GM23338 (cell line): ENCODE data around the gene PRCD. TPM values are rescaled to one million over a fixed set of nuclear protein-coding genes. Genes with fewer than 3 reads are reported as not detected.
A peak's percentile ranks its signal among the peaks of the same experiment; 100 is the strongest.

Experiments used
- ATAC-seq: fragments of 200-7000 bp; cut with Tn5 transposase; 3 replicates; pipeline ENCODE4 v1.9.1; 2020
- DNase-seq: peaks from one replicate; pipeline ENCODE4 v3.0.0-alpha.2; 2015; ENCODE audit warnings: low spot score
- H2AFZ ChIP-seq: fragments of 200-600 bp; sonication (generic); 2 replicates; pipeline ENCODE4 v1.8.0; 2016; ENCODE audit warnings: antibody characterized with exemption, mild to moderate bottlenecking, moderate library complexity
- H3F3A ChIP-seq: fragments of 200-600 bp; sonication (generic); replicated peaks from 2 replicates; pipeline ENCODE4 v1.8.0; 2017; ENCODE audit warnings: antibody characterized with exemption, mixed run types, low read depth
- H3K27ac ChIP-seq: fragments of 200-600 bp; sonication (generic); 2 replicates; pipeline ENCODE4 v1.6.1; 2016; ENCODE audit warnings: low read depth
- H3K27me3 ChIP-seq: fragments of 200-600 bp; sonication (generic); 2 replicates; pipeline ENCODE4 v1.8.0; 2016; ENCODE audit warnings: mild to moderate bottlenecking, mixed run types, moderate library complexity; ENCODE audit not compliant: insufficient read depth
- H3K36me3 ChIP-seq: fragments of 200-600 bp; sonication (generic); 2 replicates; pipeline ENCODE4 v1.8.0; 2016; ENCODE audit warnings: mild to moderate bottlenecking; ENCODE audit not compliant: insufficient read depth
- H3K4me1 ChIP-seq: fragments of 200-600 bp; sonication (generic); 2 replicates; pipeline ENCODE4 v1.8.0; 2016; ENCODE audit warnings: mild to moderate bottlenecking, moderate library complexity; ENCODE audit not compliant: insufficient read depth
- H3K4me2 ChIP-seq: fragments of 200-600 bp; sonication (generic); 2 replicates; pipeline ENCODE4 v1.7.1; 2017; ENCODE audit warnings: mixed run types
- H3K4me3 ChIP-seq: fragments of 200-600 bp; sonication (generic); 2 replicates; pipeline ENCODE4 v1.6.1; 2016; ENCODE audit warnings: mixed run types
- H3K79me2 ChIP-seq: fragments of 200-600 bp; sonication (generic); replicated peaks from 2 replicates; pipeline ENCODE4 v1.8.0; 2017; ENCODE audit warnings: mild to moderate bottlenecking; ENCODE audit not compliant: insufficient read depth
- H3K9me2 ChIP-seq: fragments of 200-600 bp; sonication (generic); 2 replicates; pipeline ENCODE4 v1.8.0; 2017; ENCODE audit not compliant: insufficient read depth
- H4K20me1 ChIP-seq: fragments of 200-600 bp; sonication (generic); replicated peaks from 2 replicates; pipeline ENCODE4 v1.8.0; 2017; ENCODE audit warnings: mild to moderate bottlenecking; ENCODE audit not compliant: insufficient read depth
- H3K27ac Mint-ChIP-seq: 2 replicates; pipeline ENCODE4 v1.8.0; 2020; ENCODE audit warnings: inconsistent platforms, mild to moderate bottlenecking, moderate library complexity, mixed read lengths
- H3K27me3 Mint-ChIP-seq: 3 replicates; pipeline ENCODE4 v1.8.0; 2022; ENCODE audit warnings: low read depth, mild to moderate bottlenecking, moderate library complexity, mixed read lengths, inconsistent platforms; ENCODE audit not compliant: insufficient read depth, poor library complexity
- H3K36me3 Mint-ChIP-seq: 3 replicates; pipeline ENCODE4 v1.8.0; 2021; ENCODE audit warnings: low read depth, mild to moderate bottlenecking, inconsistent platforms, moderate library complexity, mixed read lengths
- H3K4me1 Mint-ChIP-seq: 3 replicates; pipeline ENCODE4 v1.8.0; 2020; ENCODE audit warnings: mild to moderate bottlenecking, inconsistent platforms, mixed read lengths
- H3K4me3 Mint-ChIP-seq: 3 replicates; pipeline ENCODE4 v1.8.0; 2021; ENCODE audit warnings: moderate library complexity, mild to moderate bottlenecking, inconsistent platforms, mixed read lengths
- H3K9me3 Mint-ChIP-seq: 3 replicates; pipeline ENCODE4 v1.8.0; 2020; ENCODE audit warnings: moderate library complexity, mild to moderate bottlenecking, inconsistent platforms, mixed read lengths
- CTCF ChIP-seq, 2 experiments: fragments of 200-600 bp in 1 of 2; sonication (generic) in 1 of 2; conservative IDR thresholded peaks; 2 replicates each; pipeline versions ENCODE4 v1.5.1 to v1.6.1; 2016 to 2017; ENCODE audit warnings: antibody characterized with exemption in 2 of 2, low read depth in 2 of 2, mild to moderate bottlenecking in 2 of 2, moderate library complexity in 1 of 2
- EZH2 ChIP-seq: fragments of 200-600 bp; sonication (generic); IDR thresholded peaks from one replicate; pipeline ENCODE4 v1.8.0; 2017; ENCODE audit warnings: antibody characterized with exemption, mild to moderate bottlenecking, low read depth; ENCODE audit not compliant: unreplicated experiment
- EZH2phosphoT487 ChIP-seq: fragments of 200-600 bp; sonication (generic); IDR thresholded peaks from one replicate; pipeline ENCODE4 v1.8.1; 2018; ENCODE audit warnings: antibody characterized with exemption; ENCODE audit not compliant: unreplicated experiment
- POLR2AphosphoS5 ChIP-seq: IDR thresholded peaks from 2 replicates; pipeline ENCODE4 v1.6.1; 2016; ENCODE audit warnings: antibody characterized with exemption, low read depth
- STAT1 ChIP-seq: IDR thresholded peaks from one replicate; pipeline ENCODE4 v1.6.1; 2016; ENCODE audit warnings: antibody characterized with exemption; ENCODE audit not compliant: unreplicated experiment
- ZNF114 ChIP-seq: fragments of 250-450 bp; sonication (Bioruptor Pico); IDR thresholded peaks from 2 replicates; pipeline ENCODE4 v1.5.0; 2020; ENCODE audit warnings: mild to moderate bottlenecking, moderate library complexity
- ZNF331 ChIP-seq: fragments of 250-450 bp; sonication (Bioruptor Pico); IDR thresholded peaks from 2 replicates; pipeline ENCODE4 v1.5.0; 2020; ENCODE audit warnings: low read depth, mild to moderate bottlenecking, moderate library complexity
- ZNF462 ChIP-seq: fragments of 250-450 bp; sonication (Bioruptor Pico); IDR thresholded peaks from 2 replicates; pipeline ENCODE4 v1.5.0; 2020; ENCODE audit warnings: mild to moderate bottlenecking, moderate library complexity
- long read RNA-seq: library from polyadenylated mRNA; unstranded; transcript quantifications from one replicate; pipeline ENCODE4 v2.0.0, GENCODE V29; 2020; ENCODE audit not compliant: unreplicated experiment
- polyA plus RNA-seq: library from polyadenylated mRNA; unstranded; fragments of >200 nt; fragmentation: Nextera tagmentation; extraction: Ambion mirVana; gene quantifications from 2 replicates; pipeline ENCODE4 v1.2.1, GENCODE V29; 2016
- total RNA-seq: library from RNA; depleted of rRNA; stranded (reverse); fragments of >200 nt; shearing (Covaris generic); gene quantifications from 2 replicates; pipeline ENCODE4 v1.2.3, GENCODE V29; 2014; rRNA removed

Gene PRCD
- total RNA-seq: 0.38 and 0.50 TPM in 2 replicates
- 1.6 and 2.5 TPM in 2 replicates for polyA plus RNA-seq
- long read RNA-seq: 0 reads

GRCh38 chr17:76539631-76540271 is at the start of gene PRCD:
Gene PRCD (plus strand): TSS chr17:76540044. CDS start chr17:76540142, 98 bp downstream.
- peak; percentile 2; the same call in 1 of the 3 replicates for ATAC-seq

GRCh38 chr17:76490112-76490710 is 49.6 kb upstream of the PRCD start:
- no peaks in the 10 kb centered on the region for H3K27me3 ChIP-seq
- peaks cover 12% of the 10 kb centered on the region for H4K20me1 ChIP-seq
- DNase-seq: no peak
- ATAC-seq: no peak
- peaks cover 15% of the 10 kb centered on the region for H3K27me3 Mint-ChIP-seq
- H3K27ac Mint-ChIP-seq: no peak overlapping the region
- no peak overlapping the region for H2AFZ ChIP-seq
- no peak overlapping the region for H3K4me3 Mint-ChIP-seq
- H3K79me2 ChIP-seq: no peaks in the 10 kb centered on the region
- no peak overlapping the region for H3K4me3 ChIP-seq
- H3F3A ChIP-seq: no peaks in the 10 kb centered on the region
- H3K9me2 ChIP-seq: no peaks in the 10 kb centered on the region
- no peaks in the 10 kb centered on the region for H3K36me3 ChIP-seq
- peaks cover 10% of the 10 kb centered on the region for H3K4me1 ChIP-seq
- H3K36me3 Mint-ChIP-seq: no peaks in the 10 kb centered on the region
- H3K4me1 Mint-ChIP-seq: peaks cover 16% of the 10 kb centered on the region
- H3K9me3 Mint-ChIP-seq: no peaks in the 10 kb centered on the region
- H3K27ac ChIP-seq: no peak overlapping the region
- no peak overlapping the region for H3K4me2 ChIP-seq
- TF ChIP-seq POLR2AphosphoS5 (no peak), EZH2 (no peak), ZNF114 (CRISPR knock-in tag) (no peak), ZNF462 (no peak), STAT1 (no peak), EZH2phosphoT487 (no peak), ZNF331 (no peak)

More at GRCh38 chr17:76539631-76540271, at the start of gene PRCD:
- Histone ChIP-seq H3K4me1 (peaks cover 15% of the 10 kb centered on the region), H3K79me2 (no peaks in the 10 kb centered on the region), H3K27ac (no peak within 1 kb of the TSS), H3K36me3 (no peaks in the 10 kb centered on the region), H3K27me3 (peaks cover 47% of the 10 kb centered on the region), H3K4me3 (peak within 1 kb of the TSS; percentile 52), H3F3A (0 out of 2 replicates have a peak, but pooled peaks cover 5% of the 10 kb centered on the region), H4K20me1 (no peaks in the 10 kb centered on the region), H2AFZ (peak within 1 kb of the TSS; percentile 67), H3K9me2 (no peaks in the 10 kb centered on the region), H3K4me2 (peak within 1 kb of the TSS; percentile 90)
- H3K36me3 Mint-ChIP-seq: no peaks in the 10 kb centered on the region
- peaks cover 49% of the 10 kb centered on the region for H3K4me1 Mint-ChIP-seq
- peak within 1 kb of the TSS; percentile 77 for H3K4me3 Mint-ChIP-seq
- TF ChIP-seq CTCF (conservative IDR thresholded peaks at IDR 0.05; ENCODE audit: low read depth in 2 of 2): no peak; a peak in 1 of 4 replicates
- no peak for TF ChIP-seq EZH2
- TF ChIP-seq STAT1: no peak
- DNase-seq: peak; percentile 66
- H3K27me3 Mint-ChIP-seq: peaks cover 52% of the 10 kb centered on the region
- H3K27ac Mint-ChIP-seq: no peak within 1 kb of the TSS
- H3K9me3 Mint-ChIP-seq: no peaks in the 10 kb centered on the region; the same call in 2 of the 3 replicates
